Adrenal gland (tissue), 5 donors: ENCODE results near the gene MOB3C.

ENCODE experiments used
- POLR2A ChIP-seq, 2 donors: fragments of 450-650 bp; IDR thresholded peaks; one replicate each; pipeline ENCODE4 v1.6.1; 2017; ENCODE audit warnings: antibody characterized with exemption in 2 of 2, mild to moderate bottlenecking in 2 of 2, moderate library complexity in 1 of 2
- TF ChIP-seq, protein P1 (sequence below), 6 experiments: fragments of 450-650 bp in 4 of 6; fragments of 200-600 bp in 2 of 6; sonication (generic) in 1 of 6; IDR thresholded peaks; 1 replicate in 5 of 6; 2 replicates in 1 of 6; pipeline versions ENCODE4 v1.5.1 to v1.8.0; 2016 to 2021; ENCODE audit warnings: antibody characterized with exemption in 6 of 6, mild to moderate bottlenecking in 2 of 6, moderate library complexity in 1 of 6
- donor health status: DM: no; HTN: no; CAD: no.

DNA sequence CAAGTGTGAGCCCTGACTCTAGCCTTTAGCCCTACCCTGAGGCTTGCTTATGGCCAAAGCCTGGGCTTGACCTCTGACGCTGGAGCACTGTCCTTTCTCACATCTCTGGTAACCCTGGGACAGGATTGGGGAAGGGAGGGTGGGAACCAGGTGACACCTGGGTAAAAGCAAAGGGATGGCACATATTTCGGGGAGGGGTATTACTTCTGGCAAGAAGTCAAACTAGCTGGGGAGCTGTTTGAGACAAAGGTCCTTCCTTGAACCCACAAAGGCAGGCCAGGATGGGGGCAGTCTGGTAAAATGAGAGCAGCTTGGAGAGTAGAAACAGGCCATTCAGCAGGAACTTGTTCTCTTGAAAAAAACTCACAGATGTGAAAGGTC, 2.0 kb downstream of the MOB3C start:
- TF ChIP-seq, protein P1, sequence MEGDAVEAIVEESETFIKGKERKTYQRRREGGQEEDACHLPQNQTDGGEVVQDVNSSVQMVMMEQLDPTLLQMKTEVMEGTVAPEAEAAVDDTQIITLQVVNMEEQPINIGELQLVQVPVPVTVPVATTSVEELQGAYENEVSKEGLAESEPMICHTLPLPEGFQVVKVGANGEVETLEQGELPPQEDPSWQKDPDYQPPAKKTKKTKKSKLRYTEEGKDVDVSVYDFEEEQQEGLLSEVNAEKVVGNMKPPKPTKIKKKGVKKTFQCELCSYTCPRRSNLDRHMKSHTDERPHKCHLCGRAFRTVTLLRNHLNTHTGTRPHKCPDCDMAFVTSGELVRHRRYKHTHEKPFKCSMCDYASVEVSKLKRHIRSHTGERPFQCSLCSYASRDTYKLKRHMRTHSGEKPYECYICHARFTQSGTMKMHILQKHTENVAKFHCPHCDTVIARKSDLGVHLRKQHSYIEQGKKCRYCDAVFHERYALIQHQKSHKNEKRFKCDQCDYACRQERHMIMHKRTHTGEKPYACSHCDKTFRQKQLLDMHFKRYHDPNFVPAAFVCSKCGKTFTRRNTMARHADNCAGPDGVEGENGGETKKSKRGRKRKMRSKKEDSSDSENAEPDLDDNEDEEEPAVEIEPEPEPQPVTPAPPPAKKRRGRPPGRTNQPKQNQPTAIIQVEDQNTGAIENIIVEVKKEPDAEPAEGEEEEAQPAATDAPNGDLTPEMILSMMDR (IDR thresholded peaks at IDR 0.05), result no peak
- no peak for TF ChIP-seq POLR2A (IDR thresholded peaks at IDR 0.05)
